SU-DHL-6 (cell line): ENCODE results near the gene TASOR2.
A peak's percentile ranks its signal among the peaks of the same experiment; 100 is the strongest.

ENCODE experiments used
- H2AFZ ChIP-seq: fragments of 200-600 bp; sonication (generic); 2 replicates; pipeline ENCODE4 v1.6.1; 2014; ENCODE audit warnings: low read depth, mild to moderate bottlenecking, moderate library complexity, mixed read lengths, antibody characterized with exemption, low read length; ENCODE audit not compliant: severe bottlenecking
- H3F3A ChIP-seq: fragments of 200-600 bp; shearing (Covaris generic); 2 replicates; pipeline ENCODE4 v1.6.0; 2016; ENCODE audit warnings: antibody characterized with exemption, mild to moderate bottlenecking; ENCODE audit not compliant: insufficient read depth
- H3K27ac ChIP-seq: fragments of 200-600 bp; sonication (generic); 2 replicates; pipeline ENCODE4 v1.5.1; 2016; ENCODE audit warnings: low read depth, mild to moderate bottlenecking, low read length, moderate library complexity, mixed read lengths
- H3K27me3 ChIP-seq: fragments of 200-600 bp; sonication (generic), shearing (Covaris generic); 2 replicates; pipeline ENCODE4 v1.6.0; 2014; ENCODE audit warnings: mild to moderate bottlenecking, low read length
- H3K36me3 ChIP-seq: fragments of 200-600 bp; sonication (generic); 2 replicates; pipeline ENCODE4 v1.6.1; 2014; ENCODE audit warnings: mild to moderate bottlenecking, low read length, mixed read lengths
- H3K4me2 ChIP-seq: fragments of 300-600, 200-600 bp; shearing (Covaris generic), sonication (generic); 2 replicates; pipeline ENCODE4 v1.6.0; 2014; ENCODE audit warnings: low read length, low read depth, mild to moderate bottlenecking; ENCODE audit not compliant: poor library complexity, severe bottlenecking
- H3K4me3 ChIP-seq: fragments of 200-600 bp; sonication (generic); 2 replicates; pipeline ENCODE4 v1.5.1; 2014; ENCODE audit warnings: antibody characterized with exemption, low read length, mild to moderate bottlenecking, mixed read lengths; ENCODE audit not compliant: insufficient read depth, poor library complexity, severe bottlenecking
- H3K79me2 ChIP-seq: fragments of 200-600 bp; sonication (generic); 2 replicates; pipeline ENCODE4 v1.6.1; 2014; ENCODE audit warnings: mild to moderate bottlenecking, low read length, moderate library complexity; ENCODE audit not compliant: insufficient read depth
- H3K9ac ChIP-seq: fragments of 200-600 bp; sonication (generic); 2 replicates; pipeline ENCODE4 v1.7.0; 2014; ENCODE audit warnings: mild to moderate bottlenecking, low read length
- H3K9me2 ChIP-seq: fragments of 200-600 bp; sonication (generic); replicated peaks from 2 replicates; pipeline ENCODE4 v1.6.1; 2014; ENCODE audit warnings: low read length; ENCODE audit not compliant: insufficient read depth
- H3K9me3 ChIP-seq: fragments of 200-600 bp; sonication (generic); 2 replicates; pipeline ENCODE4 v1.6.1; 2014; ENCODE audit warnings: low read length, mixed read lengths; ENCODE audit not compliant: insufficient read depth
- H4K20me1 ChIP-seq: fragments of 200-600 bp; sonication (generic); 2 replicates; pipeline ENCODE4 v1.6.1; 2014; ENCODE audit warnings: low read depth, mild to moderate bottlenecking, antibody characterized with exemption, low read length, moderate library complexity, mixed read lengths
- EZH2phosphoT487 ChIP-seq: fragments of 200-600 bp; sonication (generic), shearing (Covaris generic); conservative IDR thresholded peaks from 2 replicates; pipeline ENCODE4 v1.6.1; 2018; ENCODE audit warnings: mild to moderate bottlenecking, antibody characterized with exemption, low read length, moderate library complexity, mixed read lengths
- TF ChIP-seq, protein P1 (sequence below): fragments of 200-600 bp; sonication (generic); IDR thresholded peaks from one replicate; pipeline ENCODE4 v1.5.1; 2017; ENCODE audit warnings: antibody characterized with exemption, mild to moderate bottlenecking, low read length, moderate library complexity; ENCODE audit not compliant: insufficient read depth, poor library complexity, severe bottlenecking

TASOR2 gene

DNA sequence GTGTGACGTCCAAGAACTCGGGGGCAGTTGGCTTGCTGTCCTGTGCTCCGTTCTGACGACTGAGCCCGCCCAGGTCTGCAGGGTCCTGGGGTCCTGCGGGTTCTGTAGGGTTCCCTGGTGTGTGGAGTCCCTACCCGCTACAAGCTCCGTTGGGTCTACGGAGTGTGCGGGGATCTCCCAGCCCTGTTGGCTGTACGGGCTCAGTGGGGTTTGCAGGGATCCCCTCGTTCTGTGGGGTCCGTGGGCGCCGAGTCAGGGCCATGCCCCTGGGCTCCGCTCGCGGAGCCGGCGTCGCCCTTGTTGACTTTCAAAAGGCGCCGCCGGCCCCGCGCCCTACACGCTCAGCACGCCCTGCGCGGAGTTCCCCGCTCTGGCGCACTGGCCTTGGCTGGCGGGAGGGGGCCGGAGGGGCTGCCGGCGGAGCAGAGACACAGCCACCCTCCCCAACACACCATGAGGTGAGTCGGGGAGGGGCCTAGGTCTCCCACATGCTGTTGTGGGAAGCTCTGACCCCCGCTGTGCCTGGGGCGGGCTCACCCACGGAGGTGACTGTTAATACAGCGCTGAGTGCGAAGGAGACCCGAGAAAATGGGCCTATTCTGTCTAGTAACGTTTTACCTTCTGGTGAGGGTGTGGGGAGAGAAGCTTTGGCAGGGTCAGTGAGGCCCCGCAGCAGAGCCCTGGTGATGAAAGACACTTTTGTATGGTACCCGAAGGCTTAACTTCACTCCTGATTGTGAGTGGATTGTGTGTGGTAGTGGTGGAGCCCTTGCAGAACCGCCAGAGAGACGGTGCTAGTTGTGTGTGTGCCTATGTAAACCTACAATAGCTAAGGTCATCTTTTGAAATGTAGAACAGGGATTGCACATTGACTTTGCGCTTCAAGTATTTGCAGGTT lies 8.1 kb downstream of the TASOR2 start:
- peak overlapping the region; percentile 87 for H3K4me3 ChIP-seq
- peaks cover 100% of the 10 kb centered on the region for H3K79me2 ChIP-seq
- H4K20me1 ChIP-seq = peaks cover 25% of the 10 kb centered on the region
- H3K9me2 ChIP-seq = no peaks in the 10 kb centered on the region
- H3K27ac ChIP-seq = peak overlapping the region; percentile 98
- H3K9me3 ChIP-seq = no peaks in the 10 kb centered on the region
- H2AFZ ChIP-seq = no peak overlapping the region
- H3K27me3 ChIP-seq = no peaks in the 10 kb centered on the region
- H3K36me3 ChIP-seq = peaks cover 11% of the 10 kb centered on the region
- TF ChIP-seq EZH2phosphoT487 = no peak
- TF ChIP-seq, protein P1, sequence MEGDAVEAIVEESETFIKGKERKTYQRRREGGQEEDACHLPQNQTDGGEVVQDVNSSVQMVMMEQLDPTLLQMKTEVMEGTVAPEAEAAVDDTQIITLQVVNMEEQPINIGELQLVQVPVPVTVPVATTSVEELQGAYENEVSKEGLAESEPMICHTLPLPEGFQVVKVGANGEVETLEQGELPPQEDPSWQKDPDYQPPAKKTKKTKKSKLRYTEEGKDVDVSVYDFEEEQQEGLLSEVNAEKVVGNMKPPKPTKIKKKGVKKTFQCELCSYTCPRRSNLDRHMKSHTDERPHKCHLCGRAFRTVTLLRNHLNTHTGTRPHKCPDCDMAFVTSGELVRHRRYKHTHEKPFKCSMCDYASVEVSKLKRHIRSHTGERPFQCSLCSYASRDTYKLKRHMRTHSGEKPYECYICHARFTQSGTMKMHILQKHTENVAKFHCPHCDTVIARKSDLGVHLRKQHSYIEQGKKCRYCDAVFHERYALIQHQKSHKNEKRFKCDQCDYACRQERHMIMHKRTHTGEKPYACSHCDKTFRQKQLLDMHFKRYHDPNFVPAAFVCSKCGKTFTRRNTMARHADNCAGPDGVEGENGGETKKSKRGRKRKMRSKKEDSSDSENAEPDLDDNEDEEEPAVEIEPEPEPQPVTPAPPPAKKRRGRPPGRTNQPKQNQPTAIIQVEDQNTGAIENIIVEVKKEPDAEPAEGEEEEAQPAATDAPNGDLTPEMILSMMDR = no peak
- peak overlapping the region; percentile 95 for H3K9ac ChIP-seq
- peaks cover 69% of the 10 kb centered on the region for H3F3A ChIP-seq
- H3K4me2 ChIP-seq = peak overlapping the region; percentile 95

DNA sequence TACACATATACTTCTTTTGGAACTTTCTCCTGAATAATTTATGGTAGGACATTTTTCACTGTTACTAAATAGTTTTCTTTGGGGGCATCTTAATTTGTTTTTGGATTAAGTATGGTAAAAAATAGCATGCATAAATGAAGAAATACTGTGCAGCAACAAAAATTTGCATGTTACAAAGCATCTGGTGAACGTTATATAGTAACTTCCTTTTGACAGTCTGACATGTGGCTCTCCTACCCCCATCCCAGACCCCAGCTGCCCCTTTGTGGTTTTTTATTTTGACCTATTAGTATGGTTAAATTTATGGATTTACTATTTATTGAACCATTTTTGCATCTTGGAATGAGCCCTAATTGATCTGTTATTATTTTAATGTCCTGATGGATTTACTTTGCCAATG lies 9.9 kb downstream of the TASOR2 start:
- peak overlapping the region; percentile 87 for H3K4me3 ChIP-seq

DNA sequence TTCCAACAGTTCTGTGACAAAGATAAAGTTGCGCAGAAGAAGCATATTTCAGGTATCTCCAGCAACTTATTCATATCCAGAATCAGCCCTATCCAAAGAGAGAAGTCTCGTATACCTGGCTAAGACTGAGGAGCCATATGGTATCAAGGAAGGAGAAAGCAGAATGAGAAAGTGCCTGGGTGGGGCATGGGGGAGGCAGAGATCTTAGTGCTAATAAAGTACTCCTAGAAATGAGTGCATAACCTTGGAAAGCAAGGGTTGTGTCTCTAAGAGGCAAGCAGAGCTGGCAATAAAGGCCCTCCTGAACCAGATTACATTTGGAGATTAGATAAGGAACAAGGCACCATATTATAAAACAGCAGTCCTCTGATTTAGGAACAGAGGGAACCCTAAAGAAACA lies 12.7 kb downstream of the TASOR2 start:
- no peak for TF ChIP-seq EZH2phosphoT487
- TF ChIP-seq, protein P1 = no peak
- H3K4me2 ChIP-seq = peak overlapping the region; percentile 95
- H2AFZ ChIP-seq = no peak overlapping the region
- H4K20me1 ChIP-seq = peaks cover 62% of the 10 kb centered on the region
- peaks cover 73% of the 10 kb centered on the region for H3F3A ChIP-seq
- H3K27me3 ChIP-seq = no peaks in the 10 kb centered on the region
- no peaks in the 10 kb centered on the region for H3K9me3 ChIP-seq
- H3K27ac ChIP-seq = peak overlapping the region; percentile 98
- 0 out of 2 replicates have a peak overlapping the region, but pooled peaks have one; percentile 95 for H3K9ac ChIP-seq
- peak overlapping the region; percentile 11 for H3K4me3 ChIP-seq
- H3K9me2 ChIP-seq = no peaks in the 10 kb centered on the region
- H3K36me3 ChIP-seq = peaks cover 16% of the 10 kb centered on the region
- H3K79me2 ChIP-seq = peaks cover 100% of the 10 kb centered on the region

More for the DNA sequence above, 9.9 kb downstream of the TASOR2 start:
- peaks cover 76% of the 10 kb centered on the region for H3F3A ChIP-seq
- no peak overlapping the region for H2AFZ ChIP-seq
- no peaks in the 10 kb centered on the region for H3K9me3 ChIP-seq
- TF ChIP-seq, protein P1 = no peak
- TF ChIP-seq EZH2phosphoT487 = no peak
- peak overlapping the region; percentile 95 for H3K9ac ChIP-seq
- H3K27ac ChIP-seq = peak overlapping the region; percentile 98
- H3K9me2 ChIP-seq = no peaks in the 10 kb centered on the region
- no peaks in the 10 kb centered on the region for H3K27me3 ChIP-seq
- H3K79me2 ChIP-seq = peaks cover 100% of the 10 kb centered on the region
- peak overlapping the region; percentile 95 for H3K4me2 ChIP-seq
- H3K36me3 ChIP-seq = peaks cover 15% of the 10 kb centered on the region
- H4K20me1 ChIP-seq = peaks cover 43% of the 10 kb centered on the region
